Measurements from ENCODE around the gene HERC3. TPM values are rescaled to one million over a fixed set of nuclear protein-coding genes. Genes with fewer than 3 reads are reported as not detected.

HERC3 gene
- polyA plus RNA-seq, 1 donor, result 16.1 TPM

GRCh38 chr4:88720451-88721428 lies 128.5 kb downstream of the HERC3 start:
- no peak for DNase-seq

- DNase-seq, result no peak
Measured at GRCh38 chr4:88722276-88722780, 130.0 kb downstream of the HERC3 start.

DNA sequence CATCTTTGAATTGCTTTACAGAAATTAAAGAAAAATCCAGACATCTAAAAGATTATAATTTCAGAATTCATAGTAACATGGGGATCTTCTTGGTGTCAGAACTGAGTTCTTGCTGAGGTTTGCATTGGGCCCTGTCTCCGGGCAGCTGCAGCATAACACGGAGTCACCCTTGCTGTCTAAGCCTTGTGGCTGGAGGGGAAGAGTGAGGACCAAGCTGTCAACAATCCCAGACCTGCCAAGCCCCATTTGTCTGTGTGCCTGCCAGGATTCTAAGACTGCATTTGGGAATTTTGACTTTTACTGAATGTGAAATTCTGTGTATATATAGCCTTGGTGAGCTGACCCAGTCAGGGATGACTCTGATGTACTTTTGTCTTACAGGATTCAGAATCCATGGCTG lies 130.5 kb downstream of the HERC3 start:
- DNase-seq, result no peak

- DNase-seq, result no peak
Measured at GRCh38 chr4:88724406-88724805, 132.1 kb downstream of the HERC3 start.

GRCh38 chr4:88725143-88725542 lies 132.9 kb downstream of the HERC3 start:
- DNase-seq, result no peak

DNA sequence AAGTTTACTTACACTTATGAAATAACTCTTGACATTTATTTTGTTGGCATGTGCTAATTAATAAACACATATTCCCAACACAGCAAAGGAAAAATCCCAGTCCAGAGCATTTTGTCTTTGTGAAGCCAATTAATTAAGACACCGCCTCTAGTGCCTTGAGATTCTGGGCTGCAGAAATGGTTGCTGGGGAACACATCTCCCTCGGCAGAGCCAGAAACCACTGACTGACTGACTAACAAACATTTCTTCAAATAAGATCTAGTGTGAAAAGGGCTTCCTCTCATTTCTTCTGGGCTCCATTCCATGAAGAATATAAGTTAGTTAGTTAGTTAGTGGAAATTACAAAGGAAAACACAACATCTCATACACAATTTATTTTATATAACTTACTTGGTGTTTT lies 133.7 kb downstream of the HERC3 start:
- no peak for DNase-seq

DNA sequence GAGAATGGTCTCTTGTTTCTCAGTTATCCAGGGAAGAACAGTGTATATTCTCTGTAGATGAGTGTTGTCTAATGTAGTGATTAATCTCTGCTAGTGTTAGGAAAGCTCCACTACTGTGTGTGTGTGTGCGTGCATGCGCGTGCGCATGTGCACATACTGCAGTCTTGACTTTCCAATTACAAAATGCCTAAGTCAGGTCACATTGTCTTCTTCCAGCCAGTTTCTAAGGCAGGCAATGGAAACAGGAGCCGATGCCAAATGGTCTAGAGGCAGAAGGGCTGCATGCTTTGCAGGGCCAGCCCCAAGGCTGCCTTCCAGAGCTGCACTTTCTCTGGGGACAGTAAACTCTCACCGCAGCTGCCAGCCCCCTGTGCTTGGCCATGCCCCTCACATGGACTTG lies 135.9 kb downstream of the HERC3 start:
- DNase-seq, result no peak

GRCh38 chr4:88729146-88729760 lies 137.0 kb downstream of the HERC3 start:
- DNase-seq, result no peak

- no peak for DNase-seq
Measured at GRCh38 chr4:88730811-88731210, 138.5 kb downstream of the HERC3 start.

DNA sequence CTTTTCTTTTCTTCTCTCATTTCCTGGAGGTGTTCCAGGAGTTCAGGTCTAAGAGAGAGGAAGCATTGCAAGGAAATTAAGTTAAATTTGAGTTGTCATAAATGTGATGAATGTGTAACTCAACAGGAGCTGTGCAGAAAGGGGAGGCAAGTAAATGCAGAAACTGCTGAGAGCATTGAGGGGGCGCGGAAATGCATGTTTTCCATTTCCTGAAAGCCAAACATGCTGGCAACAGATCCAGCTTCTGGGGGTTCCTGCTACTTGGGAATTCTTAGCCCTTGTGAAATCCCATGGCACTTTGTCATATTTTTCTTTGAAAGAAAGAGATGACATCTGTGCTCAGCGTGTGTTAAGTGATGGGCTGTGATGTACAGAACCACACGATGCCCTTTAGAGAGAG lies 139.1 kb downstream of the HERC3 start:
- DNase-seq, result no peak

GRCh38 chr4:88732714-88733368 lies 140.6 kb downstream of the HERC3 start:
- no peak for DNase-seq

DNA sequence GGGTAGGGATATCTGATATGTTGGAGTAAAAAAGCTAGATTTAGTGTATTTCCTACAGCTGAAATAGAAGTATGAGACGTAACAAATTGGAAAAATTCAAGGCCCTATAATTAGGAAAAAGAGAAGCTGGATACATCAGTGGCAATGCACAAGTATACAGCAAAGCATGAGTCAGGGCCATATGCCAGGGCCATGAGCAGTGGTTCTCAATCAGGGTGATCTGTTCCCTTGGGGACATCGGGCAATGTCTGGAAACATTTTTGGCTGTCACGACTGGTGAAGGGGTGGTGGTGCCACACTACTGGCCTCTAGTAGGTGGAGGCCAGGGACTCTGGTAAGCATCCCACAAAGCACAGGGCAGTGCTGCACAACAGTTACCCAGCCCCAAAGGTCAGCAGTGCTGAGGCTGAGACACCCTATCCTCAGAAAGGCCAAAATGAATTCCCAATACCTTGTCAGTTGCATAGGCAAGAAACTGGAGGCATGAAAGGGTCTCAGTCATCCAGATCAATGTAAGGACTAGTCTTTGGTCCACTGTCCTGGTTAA lies 142.2 kb downstream of the HERC3 start:
- DNase-seq, result no peak

GRCh38 chr4:88735564-88735963 lies 143.3 kb downstream of the HERC3 start:
- no peak for DNase-seq

GRCh38 chr4:88736264-88736663 lies 144.0 kb downstream of the HERC3 start:
- DNase-seq, result no peak

GRCh38 chr4:88737307-88737941 lies 145.1 kb downstream of the HERC3 start:
- peak; percentile 89 for DNase-seq

DNA sequence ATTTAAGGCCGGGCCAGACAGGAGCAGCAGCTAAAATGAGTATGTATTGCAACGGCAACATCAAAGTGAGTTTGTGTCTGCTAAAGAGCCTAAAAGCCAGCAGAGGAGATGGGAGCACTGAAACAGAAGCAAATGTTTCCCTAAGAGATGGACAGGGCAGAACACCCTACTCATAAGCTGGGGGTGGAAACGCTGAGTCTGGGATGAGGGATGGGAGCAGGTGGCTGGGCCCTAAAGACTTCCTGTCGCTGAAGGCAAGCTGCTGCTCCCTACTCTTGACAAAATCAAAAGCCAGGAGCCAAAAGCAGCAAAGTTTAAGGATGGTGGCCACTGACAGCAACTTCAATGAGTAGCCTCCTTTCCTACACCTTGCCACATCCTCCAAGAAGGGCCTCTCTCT lies 145.9 kb downstream of the HERC3 start:
- no peak for DNase-seq

- DNase-seq, result no peak
Measured at GRCh38 chr4:88742561-88742960, 150.3 kb downstream of the HERC3 start.

GRCh38 chr4:88743696-88744095 lies 151.4 kb downstream of the HERC3 start:
- no peak for DNase-seq

- no peak for DNase-seq
Measured at GRCh38 chr4:88744609-88745008, 152.3 kb downstream of the HERC3 start.

GRCh38 chr4:88745175-88745574 lies 152.9 kb downstream of the HERC3 start:
- no peak for DNase-seq

DNA sequence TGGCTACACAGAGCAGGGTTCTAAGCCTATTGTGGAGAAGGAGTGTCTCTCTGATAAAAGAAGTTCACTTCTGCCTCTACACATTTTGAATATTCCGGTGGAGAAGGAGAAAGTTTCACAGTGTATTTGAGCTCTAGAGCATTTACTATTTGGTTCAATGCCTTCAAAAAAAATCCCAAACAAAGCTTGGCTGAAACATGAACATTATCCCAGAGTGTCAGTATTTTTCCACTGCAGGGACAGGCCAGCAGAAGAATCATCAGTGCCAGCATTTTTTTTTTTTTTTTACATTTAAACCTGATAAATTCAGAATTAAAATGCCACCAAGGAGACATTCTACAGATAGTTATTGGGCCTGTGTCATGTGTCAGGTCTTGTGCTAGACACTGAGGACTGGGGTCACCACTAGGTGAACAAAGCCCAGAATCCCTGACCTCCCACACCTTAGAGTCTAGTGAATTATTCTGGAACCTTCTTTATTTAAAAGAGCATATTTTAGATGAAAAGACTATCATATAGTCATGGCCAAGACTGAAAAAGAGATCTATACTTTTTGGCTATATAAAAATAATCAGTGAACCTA lies 153.4 kb downstream of the HERC3 start:
- DNase-seq, result no peak

GRCh38 chr4:88746206-88746605 lies 153.9 kb downstream of the HERC3 start:
- no peak for DNase-seq
